Astrocyte of the cerebellum (primary cell): Measurements from ENCODE around the gene KSR1.
"Not testable (repeated sequence)": the region's sequence is repeated elsewhere in the genome, so short reads cannot be mapped to it uniquely, and the experiment has no call there.

Experiments
- DNase-seq: peaks from one replicate; pipeline ENCODE4 v3.0.0-alpha.2; 2011; ENCODE audit warnings: low read depth
- H3K4me3 ChIP-seq: 2 replicates; pipeline ENCODE4 v1.5.1; 2011; ENCODE audit warnings: mild to moderate bottlenecking, low read depth, low read length, moderate library complexity
- in situ Hi-C: cut with HindIII; loops from 2 replicates; pipeline ENCODE4 v1.10.0; 2017; ENCODE audit warnings: low sequenced_read_pairs
- TF ChIP-seq, protein P1 (sequence below): IDR thresholded peaks from 2 replicates; pipeline ENCODE4 v1.5.1; 2012; ENCODE audit warnings: low read length, low read depth, moderate library complexity, mild to moderate bottlenecking; ENCODE audit errors: missing control alignments

The KSR1 gene

DNA sequence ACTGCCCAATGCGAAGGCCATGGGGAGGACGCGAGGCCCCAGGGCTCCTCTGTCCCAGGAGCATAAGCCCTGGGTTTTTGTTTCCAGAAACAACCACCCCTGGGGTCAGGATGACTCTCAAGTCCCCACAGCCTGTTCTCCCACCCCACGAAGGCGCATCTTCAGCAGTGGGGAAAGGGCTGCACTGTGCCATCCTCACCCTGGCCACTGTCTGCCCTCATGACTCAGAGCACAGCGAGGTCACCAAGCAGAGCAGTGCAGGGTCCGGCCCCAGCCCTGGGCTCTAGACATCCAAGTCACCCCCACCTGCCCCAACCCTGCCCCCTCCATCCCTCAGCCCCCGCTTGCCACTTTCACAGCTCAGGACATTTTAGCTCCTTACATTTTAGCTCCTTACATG lies 22.7 kb upstream of the KSR1 start:
- in situ Hi-C loops, result loop anchor here (25.0 kb wide), 1 partner anchor 96 kb away; no protein-coding TSS in a partner anchor
- no peak for DNase-seq

DNA sequence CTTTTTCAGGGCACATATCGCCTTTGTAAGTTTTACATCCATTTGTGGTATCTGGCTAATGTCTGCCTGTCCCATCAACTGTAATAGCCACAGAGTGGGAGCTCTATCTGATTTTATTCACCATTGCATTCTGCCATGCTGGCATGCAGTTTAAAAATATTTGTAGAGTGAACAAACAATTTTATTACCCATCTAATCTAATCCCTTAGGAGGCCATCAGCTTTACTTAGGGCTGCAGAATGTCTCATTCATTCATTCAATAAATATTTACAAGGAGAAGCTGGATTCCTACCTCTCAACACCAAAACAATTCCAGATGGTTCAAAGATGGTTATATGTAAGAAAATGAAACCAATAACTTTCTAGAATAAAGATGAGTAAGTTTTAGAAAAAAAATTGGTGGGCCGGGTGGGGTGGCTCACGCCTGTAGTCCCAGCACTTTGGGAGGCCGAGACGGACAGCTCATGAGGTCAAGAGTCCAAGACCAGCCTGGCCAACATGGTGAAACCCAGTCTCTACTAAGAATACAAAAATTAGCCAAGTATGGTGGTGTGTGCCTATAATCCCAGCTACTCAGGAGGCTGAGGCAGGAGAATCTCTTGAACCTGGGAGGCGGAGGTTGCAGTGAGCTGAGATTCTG lies 20.7 kb upstream of the KSR1 start:
- DNase-seq, result not testable (repeated sequence)
- in situ Hi-C loops, result loop anchor here (25.0 kb wide), 1 partner anchor 98 kb away; no protein-coding TSS in a partner anchor

More for the DNA sequence above, 22.7 kb upstream of the KSR1 start:
- H3K4me3 ChIP-seq, result no peak overlapping the region
- TF ChIP-seq, protein P1, sequence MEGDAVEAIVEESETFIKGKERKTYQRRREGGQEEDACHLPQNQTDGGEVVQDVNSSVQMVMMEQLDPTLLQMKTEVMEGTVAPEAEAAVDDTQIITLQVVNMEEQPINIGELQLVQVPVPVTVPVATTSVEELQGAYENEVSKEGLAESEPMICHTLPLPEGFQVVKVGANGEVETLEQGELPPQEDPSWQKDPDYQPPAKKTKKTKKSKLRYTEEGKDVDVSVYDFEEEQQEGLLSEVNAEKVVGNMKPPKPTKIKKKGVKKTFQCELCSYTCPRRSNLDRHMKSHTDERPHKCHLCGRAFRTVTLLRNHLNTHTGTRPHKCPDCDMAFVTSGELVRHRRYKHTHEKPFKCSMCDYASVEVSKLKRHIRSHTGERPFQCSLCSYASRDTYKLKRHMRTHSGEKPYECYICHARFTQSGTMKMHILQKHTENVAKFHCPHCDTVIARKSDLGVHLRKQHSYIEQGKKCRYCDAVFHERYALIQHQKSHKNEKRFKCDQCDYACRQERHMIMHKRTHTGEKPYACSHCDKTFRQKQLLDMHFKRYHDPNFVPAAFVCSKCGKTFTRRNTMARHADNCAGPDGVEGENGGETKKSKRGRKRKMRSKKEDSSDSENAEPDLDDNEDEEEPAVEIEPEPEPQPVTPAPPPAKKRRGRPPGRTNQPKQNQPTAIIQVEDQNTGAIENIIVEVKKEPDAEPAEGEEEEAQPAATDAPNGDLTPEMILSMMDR, result no peak

DNA sequence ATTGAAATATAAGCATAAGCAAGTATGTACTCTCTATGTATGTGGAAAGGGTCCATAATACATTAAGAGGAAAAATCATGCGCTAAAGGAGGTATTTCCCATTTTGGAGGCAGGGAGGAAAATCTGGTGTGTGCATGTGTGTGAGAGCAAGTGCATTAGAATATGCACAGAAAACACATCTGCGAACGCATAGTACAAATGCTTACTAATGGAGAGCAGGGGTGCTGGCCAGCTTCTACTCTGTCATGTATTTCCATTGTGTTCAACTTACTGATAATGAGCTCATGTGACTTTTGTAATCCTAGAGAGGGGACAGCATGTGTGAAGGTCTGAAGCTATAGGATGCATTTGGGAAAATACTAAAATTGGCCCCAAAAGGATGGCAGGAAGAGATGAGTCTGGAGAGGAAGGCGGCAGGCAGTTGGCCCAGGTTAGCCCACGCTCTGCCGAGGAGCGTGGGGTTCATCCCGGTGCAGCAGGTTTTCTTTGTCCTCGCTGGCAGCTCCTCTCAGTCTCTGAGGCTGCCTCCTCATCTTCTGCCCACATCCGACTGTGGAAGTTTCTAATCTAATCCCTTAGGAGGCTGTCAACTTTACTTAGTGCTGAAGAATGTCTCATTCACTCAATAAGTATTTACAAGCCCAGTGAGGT lies 17.8 kb upstream of the KSR1 start:
- DNase-seq, result no peak
- in situ Hi-C loops, result loop anchor here (25.0 kb wide), 1 partner anchor 101 kb away; no protein-coding TSS in a partner anchor
- H3K4me3 ChIP-seq, result no peak overlapping the region

More for the DNA sequence above, 20.7 kb upstream of the KSR1 start:
- H3K4me3 ChIP-seq, result not testable (repeated sequence)

DNA sequence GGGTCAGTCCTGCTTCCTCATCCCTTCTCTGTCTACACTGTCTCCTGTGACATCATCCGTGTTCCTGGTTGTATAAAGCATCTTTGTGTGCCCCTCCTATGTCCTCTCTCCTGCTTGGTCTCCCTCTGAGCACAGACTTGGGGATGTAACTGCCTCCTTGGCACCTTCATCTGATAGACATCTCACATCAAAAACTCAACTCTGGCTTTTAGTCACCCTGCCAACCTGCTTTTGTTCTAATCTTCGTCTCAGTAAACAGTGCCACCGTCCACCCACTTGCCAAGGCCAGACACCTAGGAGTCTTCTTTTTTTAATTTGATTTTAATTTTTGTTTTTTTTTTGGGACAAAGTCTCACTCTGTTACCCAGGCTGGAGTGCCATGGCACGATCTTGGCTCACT lies 16.9 kb upstream of the KSR1 start:
- in situ Hi-C loops, result loop anchor here (25.0 kb wide), 1 partner anchor 102 kb away; no protein-coding TSS in a partner anchor
- TF ChIP-seq, protein P1, result no peak
- H3K4me3 ChIP-seq, result no peak overlapping the region
- no peak for DNase-seq

More for the DNA sequence above, 17.8 kb upstream of the KSR1 start:
- TF ChIP-seq, protein P1, result no peak

DNA sequence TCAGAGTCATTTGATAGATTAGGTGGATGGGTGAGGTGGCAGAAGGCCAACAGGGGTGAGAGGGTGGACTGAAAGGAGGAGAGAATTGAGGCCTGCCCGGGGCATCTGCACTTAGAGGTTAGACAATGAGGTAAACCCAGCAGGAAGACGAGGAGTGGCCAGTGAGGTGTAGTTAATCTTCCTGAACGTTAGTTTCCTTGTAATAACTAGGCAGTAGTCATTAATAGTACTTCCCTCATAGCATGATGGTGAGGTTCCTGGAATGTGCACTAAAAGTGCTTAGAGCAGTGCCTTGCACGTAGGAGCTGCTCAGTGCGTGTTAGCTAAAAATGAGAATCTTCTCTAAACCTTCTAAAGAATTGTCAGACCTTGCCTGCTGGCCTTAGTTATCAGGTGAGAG lies 13.5 kb upstream of the KSR1 start:
- DNase-seq, result no peak
- TF ChIP-seq, protein P1, result no peak
- H3K4me3 ChIP-seq, result no peak overlapping the region
- in situ Hi-C loops, result loop anchor here (25.0 kb wide), 1 partner anchor 105 kb away; no protein-coding TSS in a partner anchor

DNA sequence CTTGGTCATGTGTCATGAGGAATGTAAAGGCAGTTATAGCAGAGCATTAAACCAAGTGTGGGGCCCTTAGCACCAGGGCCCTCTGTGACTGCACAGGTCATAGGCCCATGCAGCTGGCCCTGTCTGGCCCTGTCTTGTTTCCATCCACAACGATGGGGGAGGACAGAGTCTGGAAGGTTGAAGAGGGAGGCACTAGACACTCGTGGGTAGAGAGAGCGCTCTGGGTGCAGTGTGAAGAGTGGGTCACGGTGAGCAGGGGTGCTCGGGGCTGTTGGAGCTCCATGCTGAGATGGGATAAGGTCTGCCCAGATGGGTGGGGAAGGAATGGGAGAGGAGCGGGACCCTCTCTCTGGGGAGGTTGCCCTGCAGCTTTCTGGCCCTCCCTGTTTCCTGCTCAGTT lies 12.8 kb upstream of the KSR1 start:
- in situ Hi-C loops, result loop anchor here (25.0 kb wide), 1 partner anchor 106 kb away; no protein-coding TSS in a partner anchor
- no peak overlapping the region for H3K4me3 ChIP-seq
- DNase-seq, result no peak
- TF ChIP-seq, protein P1, result no peak

DNA sequence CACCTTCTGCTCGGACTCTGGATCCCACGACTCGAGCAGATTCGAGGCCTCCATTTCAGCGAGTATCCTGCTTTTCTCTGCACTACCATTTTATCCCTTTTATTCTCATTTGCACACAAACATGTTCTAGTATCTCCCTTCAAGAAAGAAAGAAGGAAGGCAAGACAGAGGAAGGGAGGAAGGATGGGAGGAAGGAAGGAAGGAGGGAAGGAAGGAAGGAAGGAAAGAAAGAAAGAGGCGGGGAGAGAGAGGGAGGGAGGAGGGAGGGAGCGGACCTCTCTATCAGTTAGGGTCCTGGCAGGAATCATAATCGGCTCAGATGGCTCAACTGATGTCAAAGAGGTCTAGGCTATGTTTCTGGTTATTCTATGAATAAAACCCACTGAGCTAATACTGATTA lies 10.3 kb upstream of the KSR1 start:
- H3K4me3 ChIP-seq, result no peak overlapping the region
- TF ChIP-seq, protein P1, result no peak
- no peak for DNase-seq
- in situ Hi-C loops, result loop anchor here (25.0 kb wide), 1 partner anchor 109 kb away; no protein-coding TSS in a partner anchor
